GM08714 (cell line): ENCODE measurements around the gene GBE1.

Experiments used
- H3K4me3 ChIP-seq: fragments of 200-500 bp; sonication (Bioruptor generic); 2 replicates; pipeline ENCODE4 v1.5.1; 2014; ENCODE audit warnings: mild to moderate bottlenecking, low read length, inconsistent platforms
- ZNF274 ChIP-seq: IDR thresholded peaks from 2 replicates; pipeline ENCODE4 v1.6.1; 2012; ENCODE audit warnings: mild to moderate bottlenecking, low read depth, low read length

GBE1 gene

GRCh38 chr3:81735334-81735733 lies 26.1 kb downstream of the GBE1 start:
- no peak for TF ChIP-seq ZNF274
- H3K4me3 ChIP-seq = no peak overlapping the region

- no peak overlapping the region for H3K4me3 ChIP-seq
- no peak for TF ChIP-seq ZNF274
These were observed 26.7 kb downstream of the GBE1 start for GRCh38 chr3:81734742-81735141.

GRCh38 chr3:81732642-81733041 lies 28.8 kb downstream of the GBE1 start:
- H3K4me3 ChIP-seq = no peak overlapping the region
- no peak for TF ChIP-seq ZNF274

GRCh38 chr3:81728766-81729544 lies 32.5 kb downstream of the GBE1 start:
- no peak overlapping the region for H3K4me3 ChIP-seq

DNA sequence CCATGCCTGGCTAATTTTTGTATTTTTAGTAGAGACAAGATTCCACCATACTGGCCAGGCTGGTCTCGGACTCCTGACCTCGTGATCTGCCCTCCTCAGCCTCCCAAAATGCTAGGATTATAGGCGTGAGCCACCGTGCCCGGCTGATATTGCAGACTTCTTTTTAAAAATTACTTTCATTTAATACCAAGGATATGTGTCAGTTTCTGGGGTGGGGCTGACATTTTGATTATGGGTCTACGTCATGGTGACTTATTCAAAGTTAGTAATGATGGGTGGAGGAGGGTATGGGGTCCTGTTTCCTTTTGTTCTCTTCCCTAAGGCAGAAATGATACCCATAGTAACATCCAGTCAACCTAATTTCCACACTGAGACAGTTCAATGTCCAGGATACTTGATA lies 34.7 kb downstream of the GBE1 start:
- TF ChIP-seq ZNF274 = no peak
- H3K4me3 ChIP-seq = no peak overlapping the region

More at GRCh38 chr3:81728766-81729544, 32.5 kb downstream of the GBE1 start:
- no peak for TF ChIP-seq ZNF274

- H3K4me3 ChIP-seq = no peak overlapping the region
- no peak for TF ChIP-seq ZNF274
These were observed 35.3 kb downstream of the GBE1 start for GRCh38 chr3:81726132-81726531.

GRCh38 chr3:81723732-81724313 lies 37.6 kb downstream of the GBE1 start:
- no peak overlapping the region for H3K4me3 ChIP-seq
- no peak for TF ChIP-seq ZNF274

DNA sequence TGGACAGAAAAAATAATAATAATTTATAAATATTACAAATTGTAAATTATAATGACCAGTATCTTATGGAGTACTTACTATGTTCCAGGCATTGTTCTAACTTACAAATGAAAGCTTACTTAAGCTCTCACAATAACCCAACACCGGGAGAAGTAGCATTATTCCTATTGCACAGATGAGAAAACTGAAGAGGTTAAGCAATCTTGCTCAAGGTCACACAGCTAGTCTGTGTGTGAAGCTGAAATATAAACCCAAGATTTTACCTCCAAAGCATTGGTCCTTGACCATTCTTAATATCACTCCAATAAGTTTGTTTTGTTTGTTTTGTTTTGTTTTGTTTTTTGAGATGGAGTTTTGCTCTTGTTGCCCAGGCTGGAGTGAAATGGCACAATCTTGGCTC lies 43.1 kb downstream of the GBE1 start:
- no peak overlapping the region for H3K4me3 ChIP-seq
- TF ChIP-seq ZNF274 = no peak

DNA sequence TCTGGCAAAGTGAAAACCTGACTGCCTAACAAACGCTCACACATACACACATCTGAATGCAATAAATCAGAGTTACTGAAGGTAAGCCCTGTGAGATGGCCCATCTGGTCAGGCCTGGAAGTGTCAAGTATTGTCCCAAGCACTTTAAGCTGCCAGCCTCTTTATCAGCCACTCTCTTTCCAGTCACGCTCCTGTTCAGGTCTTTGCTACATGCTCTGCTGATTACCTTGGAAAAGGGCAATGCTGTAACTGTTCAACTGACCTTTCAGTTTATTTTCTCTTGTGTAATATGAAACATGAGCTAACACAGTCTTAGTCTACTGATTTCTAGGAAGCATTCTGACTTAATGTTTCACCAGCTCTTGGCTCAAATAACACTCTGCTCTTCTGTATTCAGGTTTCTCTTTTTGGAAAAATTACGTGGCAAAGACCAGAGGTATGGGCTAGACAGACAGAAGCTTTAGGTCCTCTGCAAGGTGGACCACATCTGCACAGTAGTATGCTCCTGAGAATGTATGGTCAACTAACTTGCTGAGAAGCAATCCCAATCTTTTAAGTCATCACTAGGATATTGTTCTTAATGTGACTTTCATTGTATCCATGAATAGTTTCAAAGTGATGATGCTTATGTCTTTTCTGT lies 44.5 kb downstream of the GBE1 start:
- no peak overlapping the region for H3K4me3 ChIP-seq
- TF ChIP-seq ZNF274 = no peak

- TF ChIP-seq ZNF274 = no peak
- no peak overlapping the region for H3K4me3 ChIP-seq
These were observed 48.4 kb downstream of the GBE1 start for GRCh38 chr3:81713031-81713430.

DNA sequence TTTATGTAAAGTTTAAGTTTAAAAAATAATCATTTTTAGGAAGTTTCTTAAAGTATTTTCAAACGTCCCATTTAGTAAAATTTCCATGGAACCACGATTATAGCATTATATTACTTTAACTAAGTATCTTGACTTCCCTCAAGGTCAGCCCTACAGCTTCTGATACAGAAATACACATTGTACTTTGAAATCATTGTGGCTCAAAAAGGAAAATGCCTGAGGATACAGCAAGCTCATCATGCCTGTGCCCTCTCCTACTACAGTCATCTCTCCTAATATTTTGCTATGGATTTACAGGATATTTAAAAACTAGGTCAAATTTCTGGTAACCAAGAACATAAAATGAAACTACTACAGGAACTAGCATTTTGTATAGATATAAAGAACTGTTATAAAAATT lies 51.8 kb downstream of the GBE1 start:
- no peak overlapping the region for H3K4me3 ChIP-seq
- no peak for TF ChIP-seq ZNF274

GRCh38 chr3:81707996-81708395 lies 53.4 kb downstream of the GBE1 start:
- TF ChIP-seq ZNF274 = no peak
- no peak overlapping the region for H3K4me3 ChIP-seq

DNA sequence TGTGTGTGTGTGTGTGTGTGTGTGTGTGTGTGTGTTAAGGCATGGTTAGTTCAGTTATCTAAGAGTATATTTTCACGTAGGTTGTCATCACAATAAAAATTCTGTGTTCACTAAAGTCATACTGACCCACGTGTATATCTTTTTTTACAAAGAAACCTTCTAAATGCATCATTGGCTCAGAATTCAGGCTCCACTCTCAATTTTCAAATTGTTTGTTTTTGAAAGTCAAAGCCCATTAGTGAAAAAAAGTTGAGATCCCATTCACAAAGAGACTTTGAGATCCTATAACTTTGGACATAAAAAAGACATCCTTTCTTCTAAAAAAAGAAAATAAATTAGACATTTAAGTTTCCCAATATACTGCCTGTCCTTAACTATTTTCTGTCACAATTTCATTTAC lies 59.3 kb downstream of the GBE1 start:
- H3K4me3 ChIP-seq = no peak overlapping the region
- no peak for TF ChIP-seq ZNF274

- TF ChIP-seq ZNF274 = no peak
- no peak overlapping the region for H3K4me3 ChIP-seq
These were observed 61.7 kb downstream of the GBE1 start for GRCh38 chr3:81699536-81700320.
